GM19463 (cell line): ENCODE measurements around the gene NLGN1.

Experiments used
- ATAC-seq: cut with Tn5 transposase; IDR thresholded peaks from one replicate; pipeline ENCODE4 v1.9.1; 2021; ENCODE audit warnings: mild to moderate bottlenecking, moderate library complexity; ENCODE audit not compliant: unreplicated experiment

Gene NLGN1

GRCh38 chr3:174247687-174248152 lies 850.2 kb downstream of the NLGN1 start:
- no peak for ATAC-seq

GRCh38 chr3:174251681-174252080 lies 854.1 kb downstream of the NLGN1 start:
- no peak for ATAC-seq

GRCh38 chr3:174253196-174253823 lies 855.8 kb downstream of the NLGN1 start:
- ATAC-seq: no peak

- no peak for ATAC-seq
These were observed 856.4 kb downstream of the NLGN1 start for GRCh38 chr3:174253940-174254339.

GRCh38 chr3:174255454-174255853 lies 857.9 kb downstream of the NLGN1 start:
- ATAC-seq: no peak

GRCh38 chr3:174266476-174266875 lies 868.9 kb downstream of the NLGN1 start:
- no peak for ATAC-seq

- no peak for ATAC-seq
These were observed 870.5 kb downstream of the NLGN1 start for GRCh38 chr3:174268061-174268460.

- ATAC-seq: no peak
These were observed 871.0 kb downstream of the NLGN1 start for GRCh38 chr3:174268586-174268985.

- no peak for ATAC-seq
These were observed 873.3 kb downstream of the NLGN1 start for GRCh38 chr3:174270841-174271240.

GRCh38 chr3:174275336-174275735 lies 877.8 kb downstream of the NLGN1 start:
- ATAC-seq: no peak

- no peak for ATAC-seq
These were observed 879.3 kb downstream of the NLGN1 start for GRCh38 chr3:174276826-174277225.

GRCh38 chr3:174278094-174278493 lies 880.5 kb downstream of the NLGN1 start:
- no peak for ATAC-seq

- no peak for ATAC-seq
These were observed 882.6 kb downstream of the NLGN1 start for GRCh38 chr3:174280186-174280585.

- ATAC-seq: no peak
These were observed 887.8 kb downstream of the NLGN1 start for GRCh38 chr3:174285242-174285864.

- ATAC-seq: no peak
These were observed 890.2 kb downstream of the NLGN1 start for GRCh38 chr3:174287705-174288104.

- no peak for ATAC-seq
These were observed 897.1 kb downstream of the NLGN1 start for GRCh38 chr3:174294616-174295015.

- no peak for ATAC-seq
These were observed 898.0 kb downstream of the NLGN1 start for GRCh38 chr3:174295306-174296092.

- ATAC-seq: no peak
These were observed 905.3 kb downstream of the NLGN1 start for GRCh38 chr3:174302746-174303315.

GRCh38 chr3:174303907-174304560 lies 906.5 kb downstream of the NLGN1 start:
- ATAC-seq: no peak

GRCh38 chr3:174308736-174309135 lies 911.2 kb downstream of the NLGN1 start:
- no peak for ATAC-seq

GRCh38 chr3:174310475-174310983 lies 913.0 kb downstream of the NLGN1 start:
- no peak for ATAC-seq
